ENCODE measurements around the gene NAPA.

DNA sequence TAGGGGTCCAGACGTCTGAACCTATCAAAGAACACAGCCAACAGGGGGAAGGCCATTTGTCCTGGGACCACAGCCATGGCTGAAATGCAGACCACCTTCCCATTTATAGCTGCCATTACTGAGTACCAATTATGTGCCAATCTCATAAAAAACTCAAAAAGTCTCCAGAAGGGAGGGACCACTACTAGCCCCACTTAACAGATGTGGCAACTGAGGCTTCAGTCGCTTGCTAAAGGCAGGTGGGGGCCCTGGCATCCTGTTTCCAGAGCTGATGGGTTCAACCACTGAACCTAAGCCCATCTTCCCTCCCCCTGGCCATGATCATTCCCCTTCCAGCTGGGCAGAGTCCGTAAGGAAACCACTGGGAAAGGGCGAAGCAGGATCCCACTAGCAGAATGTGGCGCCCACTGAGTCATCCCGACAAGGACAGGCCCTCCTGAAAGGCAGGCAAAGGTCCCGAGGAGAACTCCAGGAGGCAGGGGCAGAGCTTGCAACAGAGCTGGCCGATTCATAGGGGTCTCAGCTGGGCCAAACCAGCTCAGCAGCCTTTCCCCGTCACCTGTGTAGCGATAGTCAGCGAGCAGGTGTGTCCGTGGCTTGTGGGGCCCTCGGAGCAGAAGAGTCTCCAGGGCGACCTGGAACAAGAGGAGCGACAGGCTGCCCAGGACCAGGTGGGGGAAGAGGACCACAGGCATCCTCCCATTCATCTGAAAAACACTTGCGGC is 14.3 kb upstream of the NAPA start:
- TF ChIP-seq, protein P1, sequence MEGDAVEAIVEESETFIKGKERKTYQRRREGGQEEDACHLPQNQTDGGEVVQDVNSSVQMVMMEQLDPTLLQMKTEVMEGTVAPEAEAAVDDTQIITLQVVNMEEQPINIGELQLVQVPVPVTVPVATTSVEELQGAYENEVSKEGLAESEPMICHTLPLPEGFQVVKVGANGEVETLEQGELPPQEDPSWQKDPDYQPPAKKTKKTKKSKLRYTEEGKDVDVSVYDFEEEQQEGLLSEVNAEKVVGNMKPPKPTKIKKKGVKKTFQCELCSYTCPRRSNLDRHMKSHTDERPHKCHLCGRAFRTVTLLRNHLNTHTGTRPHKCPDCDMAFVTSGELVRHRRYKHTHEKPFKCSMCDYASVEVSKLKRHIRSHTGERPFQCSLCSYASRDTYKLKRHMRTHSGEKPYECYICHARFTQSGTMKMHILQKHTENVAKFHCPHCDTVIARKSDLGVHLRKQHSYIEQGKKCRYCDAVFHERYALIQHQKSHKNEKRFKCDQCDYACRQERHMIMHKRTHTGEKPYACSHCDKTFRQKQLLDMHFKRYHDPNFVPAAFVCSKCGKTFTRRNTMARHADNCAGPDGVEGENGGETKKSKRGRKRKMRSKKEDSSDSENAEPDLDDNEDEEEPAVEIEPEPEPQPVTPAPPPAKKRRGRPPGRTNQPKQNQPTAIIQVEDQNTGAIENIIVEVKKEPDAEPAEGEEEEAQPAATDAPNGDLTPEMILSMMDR (IDR thresholded peaks at IDR 0.05), result no peak
- no peak for TF ChIP-seq POLR2A (IDR thresholded peaks at IDR 0.05)
- no peak for TF ChIP-seq POLR2AphosphoS5 (IDR thresholded peaks at IDR 0.05)
- TF ChIP-seq EP300 (IDR thresholded peaks at IDR 0.05), result no peak

Measured in gastroesophageal sphincter (tissue), 3 donors.